HepG2 (cell line): Measurements from ENCODE around the gene NPDC1. TPM values are rescaled to one million over a fixed set of nuclear protein-coding genes. Genes with fewer than 3 reads are reported as not detected.

Experiments used
- ADNP ChIP-seq: sonication (generic); formaldehyde crosslinking; IDR thresholded peaks from 2 replicates; pipeline ENCODE4 v1.4.0; 2020; ENCODE audit warnings: missing genetic modification reagents
- AHR ChIP-seq: IDR thresholded peaks from 2 replicates; pipeline ENCODE4 v1.6.1; 2018; ENCODE audit warnings: missing genetic modification reagents, missing compliant biosample characterization
- ATM ChIP-seq: fragments of 450-650 bp; IDR thresholded peaks from 2 replicates; pipeline ENCODE4 v1.7.1; 2017; ENCODE audit warnings: mild to moderate bottlenecking, borderline replicate concordance
- CBX5 ChIP-seq: sonication (generic); formaldehyde crosslinking; IDR thresholded peaks from 2 replicates; pipeline ENCODE4 v1.4.0; 2020; ENCODE audit warnings: missing genetic modification reagents, borderline replicate concordance
- ESRRA ChIP-seq: sonication (generic); formaldehyde crosslinking; IDR thresholded peaks from 2 replicates; pipeline ENCODE4 v1.5.1; 2020; ENCODE audit warnings: mild to moderate bottlenecking, low read depth, missing genetic modification reagents
- ETV5 ChIP-seq: IDR thresholded peaks from 2 replicates; pipeline ENCODE4 v1.6.1; 2018; ENCODE audit warnings: missing biosample characterization, missing genetic modification reagents, inconsistent platforms, borderline replicate concordance
- ETV6 ChIP-seq: sonication (generic); formaldehyde crosslinking; conservative IDR thresholded peaks from 2 replicates; pipeline ENCODE4 v1.4.0; 2020; ENCODE audit warnings: missing genetic modification reagents
- FOXO1 ChIP-seq: sonication (generic); formaldehyde crosslinking; IDR thresholded peaks from 2 replicates; pipeline ENCODE4 v1.4.0; 2020; ENCODE audit warnings: missing genetic modification reagents
- HDAC1 ChIP-seq: sonication (generic); formaldehyde crosslinking; IDR thresholded peaks from 2 replicates; pipeline ENCODE4 v1.5.1; 2020; ENCODE audit warnings: mild to moderate bottlenecking, missing genetic modification reagents
- HNRNPL ChIP-seq: fragments of 200-400 bp; formaldehyde crosslinking; IDR thresholded peaks from 2 replicates; pipeline ENCODE4 v1.6.1; 2017; ENCODE audit warnings: mild to moderate bottlenecking, low read depth, low read length
- KDM5B ChIP-seq: sonication (generic); formaldehyde crosslinking; IDR thresholded peaks from 2 replicates; pipeline ENCODE4 v1.4.0; 2020; ENCODE audit warnings: missing genetic modification reagents, mild to moderate bottlenecking, borderline replicate concordance
- MAFG ChIP-seq: sonication (generic); formaldehyde crosslinking; IDR thresholded peaks from 2 replicates; pipeline ENCODE4 v1.5.1; 2020; ENCODE audit warnings: mild to moderate bottlenecking, missing genetic modification reagents
- MIER3 ChIP-seq: IDR thresholded peaks from 2 replicates; pipeline ENCODE4 v1.6.1; 2016; ENCODE audit warnings: missing compliant biosample characterization, borderline replicate concordance
- NFRKB ChIP-seq: fragments of 450-650 bp; IDR thresholded peaks from 2 replicates; pipeline ENCODE4 v1.6.1; 2017
- NR2F6 ChIP-seq, 2 experiments: IDR thresholded peaks; 2 replicates each; pipeline ENCODE4 v1.6.1; 2016; ENCODE audit warnings: antibody characterized with exemption in 1 of 2, mild to moderate bottlenecking in 1 of 2
- POLR2AphosphoS5 ChIP-seq: IDR thresholded peaks from 2 replicates; pipeline ENCODE4 v1.6.1; 2012; ENCODE audit warnings: low read depth, low read length
- RORA ChIP-seq: sonication (generic); formaldehyde crosslinking; IDR thresholded peaks from 2 replicates; pipeline ENCODE4 v1.5.0; 2020; ENCODE audit warnings: mild to moderate bottlenecking, missing genetic modification reagents, moderate library complexity
- ZBTB38 ChIP-seq: sonication (generic); formaldehyde crosslinking; IDR thresholded peaks from 2 replicates; pipeline ENCODE4 v1.5.1; 2020; ENCODE audit warnings: mild to moderate bottlenecking, missing genetic modification reagents
- ZFP1 ChIP-seq: IDR thresholded peaks from 2 replicates; pipeline ENCODE4 v1.6.1; 2016
- ZNF224 ChIP-seq: sonication (generic); formaldehyde crosslinking; IDR thresholded peaks from 2 replicates; pipeline ENCODE4 v1.5.0; 2020; ENCODE audit warnings: mild to moderate bottlenecking, missing genetic modification reagents
- ZNF263 ChIP-seq: sonication (generic); formaldehyde crosslinking; IDR thresholded peaks from 2 replicates; pipeline ENCODE4 v1.4.0; 2020; ENCODE audit warnings: missing genetic modification reagents
- ZNF891 ChIP-seq: sonication (generic); formaldehyde crosslinking; IDR thresholded peaks from 2 replicates; pipeline ENCODE4 v1.5.0; 2020; ENCODE audit warnings: mild to moderate bottlenecking, missing genetic modification reagents
- polyA plus RNA-seq, 8 experiments: library from polyadenylated mRNA; depleted of rRNA in 3 of 8; stranded (reverse) in 7 of 8; unstranded in 1 of 8; fragments of >200 nt; fragmentation: Illumina TruSeq in 4 of 8; extraction: Trizol in 4 of 8; gene quantifications; 2 replicates each; pipeline versions ENCODE4 v1.2.1 to v1.2.3, GENCODE V29; 2011 to 2016; ENCODE audit warnings: low read depth in 4 of 8, missing spikeins in 1 of 8, mixed read lengths in 1 of 8; ENCODE audit not compliant: insufficient read depth in 1 of 8
- total RNA-seq, 5 experiments: library from RNA; depleted of rRNA; stranded (reverse); fragments of >200 nt; fragmentation: Illumina TruSeq; extraction: Trizol; gene quantifications; 2 replicates each; pipeline ENCODE4 v1.2.3, GENCODE V29; 2016; ENCODE audit warnings: low read depth in 1 of 5
- TF ChIP-seq, protein P1 (sequence below): sonication (generic); formaldehyde crosslinking; IDR thresholded peaks from 2 replicates; pipeline ENCODE4 v1.5.1; 2020; ENCODE audit warnings: mild to moderate bottlenecking, missing genetic modification reagents, moderate library complexity
- TF ChIP-seq, protein P2 (sequence below): sonication (generic); formaldehyde crosslinking; IDR thresholded peaks from 2 replicates; pipeline ENCODE4 v1.4.0; 2020; ENCODE audit warnings: mild to moderate bottlenecking, missing genetic modification reagents
- TF ChIP-seq, protein P3 (sequence below): sonication (generic); formaldehyde crosslinking; IDR thresholded peaks from 2 replicates; pipeline ENCODE4 v1.5.0; 2020; ENCODE audit warnings: mild to moderate bottlenecking, missing genetic modification reagents, moderate library complexity

Gene NPDC1
- total and polyA plus RNA-seq, 2 of the 13 experiments (the other 11 are each of a cell fraction or from before 2014, with no cell fraction given), result 0.84 to 5.4 TPM

DNA sequence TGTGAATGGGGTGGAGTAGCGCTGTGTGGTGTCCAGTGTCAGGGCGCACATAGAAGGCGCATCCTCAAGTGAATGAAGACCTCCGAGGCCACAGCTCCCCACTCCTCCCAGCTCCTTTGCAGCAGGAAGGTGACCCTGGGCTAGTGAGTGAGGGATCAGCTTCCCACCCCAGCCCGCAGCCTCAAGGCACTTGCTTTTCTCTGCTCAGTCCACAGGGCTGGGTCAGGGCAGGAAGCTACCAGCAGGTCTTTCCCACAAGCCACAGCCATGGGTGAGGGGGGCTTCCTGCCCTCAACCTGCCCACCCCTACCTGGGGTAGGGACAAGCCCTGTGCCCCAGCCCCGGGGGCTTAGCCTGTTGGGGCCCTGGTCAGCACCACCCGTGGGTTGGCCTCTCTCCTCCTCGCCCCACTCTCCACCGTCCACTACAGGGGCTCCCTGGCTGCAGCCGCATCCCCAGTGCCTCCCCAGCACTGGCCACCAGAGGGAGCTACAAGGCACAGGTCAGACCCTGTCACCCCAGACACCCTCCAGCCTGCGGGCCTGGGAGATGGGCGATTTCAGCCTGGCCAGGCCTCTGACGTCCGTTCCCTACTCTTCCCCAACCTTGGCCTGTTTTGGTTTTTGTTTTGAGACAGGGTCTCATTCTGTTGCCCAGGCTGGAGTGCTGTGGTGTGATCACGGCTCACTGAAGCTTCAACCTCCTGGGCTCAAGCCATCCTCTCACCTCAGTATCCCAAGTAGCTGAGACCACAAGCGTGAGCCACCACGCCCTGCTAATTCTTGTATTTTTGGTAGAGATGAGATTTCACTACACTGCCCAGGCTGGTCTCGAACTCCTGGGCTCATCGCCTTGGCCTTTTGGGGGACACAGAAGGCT, 16.7 kb downstream of the NPDC1 start (continued):
- no peak for TF ChIP-seq ZBTB38
- TF ChIP-seq ADNP, result no peak
- TF ChIP-seq ATM, result no peak
- TF ChIP-seq ZNF224 (CRISPR knock-in tag), result no peak
- 0 out of 2 replicates have a peak, but pooled peaks have one; percentile 13 for TF ChIP-seq AHR (CRISPR knock-in tag)
- TF ChIP-seq FOXO1 (CRISPR knock-in tag), result 0 out of 2 replicates have a peak, but pooled peaks have one; percentile 7
- TF ChIP-seq NR2F6 (IDR thresholded peaks at IDR 0.05), result peak; percentile 68
- TF ChIP-seq NR2F6 (CRISPR knock-in tag; IDR thresholded peaks at IDR 0.05), result peak; percentile 79
- TF ChIP-seq, protein P1, sequence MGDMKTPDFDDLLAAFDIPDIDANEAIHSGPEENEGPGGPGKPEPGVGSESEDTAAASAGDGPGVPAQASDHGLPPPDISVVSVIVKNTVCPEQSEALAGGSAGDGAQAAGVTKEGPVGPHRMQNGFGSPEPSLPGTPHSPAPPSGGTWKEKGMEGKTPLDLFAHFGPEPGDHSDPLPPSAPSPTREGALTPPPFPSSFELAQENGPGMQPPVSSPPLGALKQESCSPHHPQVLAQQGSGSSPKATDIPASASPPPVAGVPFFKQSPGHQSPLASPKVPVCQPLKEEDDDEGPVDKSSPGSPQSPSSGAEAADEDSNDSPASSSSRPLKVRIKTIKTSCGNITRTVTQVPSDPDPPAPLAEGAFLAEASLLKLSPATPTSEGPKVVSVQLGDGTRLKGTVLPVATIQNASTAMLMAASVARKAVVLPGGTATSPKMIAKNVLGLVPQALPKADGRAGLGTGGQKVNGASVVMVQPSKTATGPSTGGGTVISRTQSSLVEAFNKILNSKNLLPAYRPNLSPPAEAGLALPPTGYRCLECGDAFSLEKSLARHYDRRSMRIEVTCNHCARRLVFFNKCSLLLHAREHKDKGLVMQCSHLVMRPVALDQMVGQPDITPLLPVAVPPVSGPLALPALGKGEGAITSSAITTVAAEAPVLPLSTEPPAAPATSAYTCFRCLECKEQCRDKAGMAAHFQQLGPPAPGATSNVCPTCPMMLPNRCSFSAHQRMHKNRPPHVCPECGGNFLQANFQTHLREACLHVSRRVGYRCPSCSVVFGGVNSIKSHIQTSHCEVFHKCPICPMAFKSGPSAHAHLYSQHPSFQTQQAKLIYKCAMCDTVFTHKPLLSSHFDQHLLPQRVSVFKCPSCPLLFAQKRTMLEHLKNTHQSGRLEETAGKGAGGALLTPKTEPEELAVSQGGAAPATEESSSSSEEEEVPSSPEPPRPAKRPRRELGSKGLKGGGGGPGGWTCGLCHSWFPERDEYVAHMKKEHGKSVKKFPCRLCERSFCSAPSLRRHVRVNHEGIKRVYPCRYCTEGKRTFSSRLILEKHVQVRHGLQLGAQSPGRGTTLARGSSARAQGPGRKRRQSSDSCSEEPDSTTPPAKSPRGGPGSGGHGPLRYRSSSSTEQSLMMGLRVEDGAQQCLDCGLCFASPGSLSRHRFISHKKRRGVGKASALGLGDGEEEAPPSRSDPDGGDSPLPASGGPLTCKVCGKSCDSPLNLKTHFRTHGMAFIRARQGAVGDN, result peak; percentile 46; the same call in 1 of the 2 replicates
- TF ChIP-seq CBX5 (CRISPR knock-in tag), result 0 out of 2 replicates have a peak, but pooled peaks have one; percentile 17
- TF ChIP-seq HDAC1 (CRISPR knock-in tag), result peak; percentile 11; the same call in 1 of the 2 replicates
- TF ChIP-seq MAFG (CRISPR knock-in tag), result no peak
- 0 out of 2 replicates have a peak, but pooled peaks have one; percentile 33 for TF ChIP-seq KDM5B (CRISPR knock-in tag)
- TF ChIP-seq ZNF891 (CRISPR knock-in tag), result 0 out of 2 replicates have a peak, but pooled peaks have one; percentile 18
- TF ChIP-seq ZNF263, result 0 out of 2 replicates have a peak, but pooled peaks have one; percentile 16
- no peak for TF ChIP-seq ETV6 (CRISPR knock-in tag)
- TF ChIP-seq RORA (CRISPR knock-in tag), result no peak
- TF ChIP-seq, protein P2, sequence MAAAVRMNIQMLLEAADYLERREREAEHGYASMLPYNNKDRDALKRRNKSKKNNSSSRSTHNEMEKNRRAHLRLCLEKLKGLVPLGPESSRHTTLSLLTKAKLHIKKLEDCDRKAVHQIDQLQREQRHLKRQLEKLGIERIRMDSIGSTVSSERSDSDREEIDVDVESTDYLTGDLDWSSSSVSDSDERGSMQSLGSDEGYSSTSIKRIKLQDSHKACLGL (CRISPR knock-in tag), result peak; percentile 40; the same call in 1 of the 2 replicates
- no peak for TF ChIP-seq POLR2AphosphoS5
- TF ChIP-seq ETV5 (CRISPR knock-in tag), result 0 out of 2 replicates have a peak, but pooled peaks have one; percentile 3
- no peak for TF ChIP-seq ESRRA (CRISPR knock-in tag)
- no peak for TF ChIP-seq ZFP1 (CRISPR knock-in tag)
- 0 out of 2 replicates have a peak, but pooled peaks have one; percentile 23 for TF ChIP-seq HNRNPL
- TF ChIP-seq, protein P3, sequence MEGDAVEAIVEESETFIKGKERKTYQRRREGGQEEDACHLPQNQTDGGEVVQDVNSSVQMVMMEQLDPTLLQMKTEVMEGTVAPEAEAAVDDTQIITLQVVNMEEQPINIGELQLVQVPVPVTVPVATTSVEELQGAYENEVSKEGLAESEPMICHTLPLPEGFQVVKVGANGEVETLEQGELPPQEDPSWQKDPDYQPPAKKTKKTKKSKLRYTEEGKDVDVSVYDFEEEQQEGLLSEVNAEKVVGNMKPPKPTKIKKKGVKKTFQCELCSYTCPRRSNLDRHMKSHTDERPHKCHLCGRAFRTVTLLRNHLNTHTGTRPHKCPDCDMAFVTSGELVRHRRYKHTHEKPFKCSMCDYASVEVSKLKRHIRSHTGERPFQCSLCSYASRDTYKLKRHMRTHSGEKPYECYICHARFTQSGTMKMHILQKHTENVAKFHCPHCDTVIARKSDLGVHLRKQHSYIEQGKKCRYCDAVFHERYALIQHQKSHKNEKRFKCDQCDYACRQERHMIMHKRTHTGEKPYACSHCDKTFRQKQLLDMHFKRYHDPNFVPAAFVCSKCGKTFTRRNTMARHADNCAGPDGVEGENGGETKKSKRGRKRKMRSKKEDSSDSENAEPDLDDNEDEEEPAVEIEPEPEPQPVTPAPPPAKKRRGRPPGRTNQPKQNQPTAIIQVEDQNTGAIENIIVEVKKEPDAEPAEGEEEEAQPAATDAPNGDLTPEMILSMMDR (CRISPR knock-in tag), result peak; percentile 94
- TF ChIP-seq MIER3, result no peak
- no peak for TF ChIP-seq NFRKB
